CD4-positive, alpha-beta T cell treated with Interleukin-4 for 1 hour (primary cell): ENCODE data around the gene LHFPL3.

Source experiments
- DNase-seq, 2 donors: peaks; one replicate each; pipeline ENCODE4 v3.0.0-alpha.2; 2020 to 2022

The LHFPL3 gene

GRCh38 chr7:104371980-104372357 lies 43.6 kb downstream of the LHFPL3 start:
- DNase-seq = no peak

- DNase-seq = no peak
Measured at GRCh38 chr7:104382616-104383015, 54.2 kb downstream of the LHFPL3 start.

GRCh38 chr7:104386943-104387342 lies 58.5 kb downstream of the LHFPL3 start:
- no peak for DNase-seq

GRCh38 chr7:104388222-104388621 lies 59.8 kb downstream of the LHFPL3 start:
- DNase-seq = no peak

GRCh38 chr7:104395162-104395561 lies 66.8 kb downstream of the LHFPL3 start:
- no peak for DNase-seq

GRCh38 chr7:104397442-104397841 lies 69.0 kb downstream of the LHFPL3 start:
- DNase-seq = no peak

- DNase-seq = no peak
Measured at GRCh38 chr7:104408371-104408770, 80.0 kb downstream of the LHFPL3 start.

- DNase-seq = no peak
Measured at GRCh38 chr7:104410742-104411141, 82.3 kb downstream of the LHFPL3 start.

GRCh38 chr7:104412911-104413310 lies 84.5 kb downstream of the LHFPL3 start:
- no peak for DNase-seq

- DNase-seq = no peak
Measured at GRCh38 chr7:104414216-104414615, 85.8 kb downstream of the LHFPL3 start.

- no peak for DNase-seq
Measured at GRCh38 chr7:104415700-104416099, 87.3 kb downstream of the LHFPL3 start.

- DNase-seq = no peak
Measured at GRCh38 chr7:104416866-104417393, 88.5 kb downstream of the LHFPL3 start.

- no peak for DNase-seq
Measured at GRCh38 chr7:104431930-104432329, 103.5 kb downstream of the LHFPL3 start.

GRCh38 chr7:104434129-104434528 lies 105.7 kb downstream of the LHFPL3 start:
- no peak for DNase-seq

- no peak for DNase-seq
Measured at GRCh38 chr7:104442481-104442880, 114.1 kb downstream of the LHFPL3 start.

GRCh38 chr7:104444017-104444416 lies 115.6 kb downstream of the LHFPL3 start:
- no peak for DNase-seq

- no peak for DNase-seq
Measured at GRCh38 chr7:104445393-104445792, 117.0 kb downstream of the LHFPL3 start.

- DNase-seq = no peak
Measured at GRCh38 chr7:104450861-104451260, 122.5 kb downstream of the LHFPL3 start.

- DNase-seq = no peak
Measured at GRCh38 chr7:104453190-104453589, 124.8 kb downstream of the LHFPL3 start.

GRCh38 chr7:104458875-104459274 lies 130.5 kb downstream of the LHFPL3 start:
- DNase-seq = no peak

GRCh38 chr7:104469166-104469820 lies 140.9 kb downstream of the LHFPL3 start:
- no peak for DNase-seq

GRCh38 chr7:104480529-104480928 lies 152.1 kb downstream of the LHFPL3 start:
- no peak for DNase-seq

GRCh38 chr7:104482362-104483037 lies 154.1 kb downstream of the LHFPL3 start:
- no peak for DNase-seq

GRCh38 chr7:104486931-104487330 lies 158.5 kb downstream of the LHFPL3 start:
- DNase-seq = no peak

GRCh38 chr7:104487642-104488041 lies 159.2 kb downstream of the LHFPL3 start:
- no peak for DNase-seq
